Panc1 (cell line): ENCODE measurements around the gene RSPH1.

ENCODE experiments used
- CTCF ChIP-seq: fragments of 450-650 bp; IDR thresholded peaks from 2 replicates; pipeline ENCODE4 v1.5.1; 2017; ENCODE audit warnings: mild to moderate bottlenecking
- POLR2AphosphoS5 ChIP-seq: IDR thresholded peaks from 2 replicates; pipeline ENCODE4 v1.6.1; 2012; ENCODE audit warnings: mild to moderate bottlenecking, low read depth, low read length, moderate library complexity
- SIN3A ChIP-seq: IDR thresholded peaks from 2 replicates; pipeline ENCODE4 v1.6.1; 2012; ENCODE audit warnings: low read depth, mild to moderate bottlenecking, low read length, moderate library complexity, borderline replicate concordance; ENCODE audit not compliant: insufficient read depth

GRCh38 chr21:42471206-42471605 is 24.8 kb downstream of the RSPH1 start:
- TF ChIP-seq CTCF (no peak), POLR2AphosphoS5 (no peak), SIN3A (no peak)
